Fibroblast of skin of right quadriceps (primary cell): Measurements from ENCODE around the gene UVSSA.

Experiments
- DNase-seq: peaks from one replicate; pipeline ENCODE4 v3.0.0-alpha.2; 2013

UVSSA gene

DNA sequence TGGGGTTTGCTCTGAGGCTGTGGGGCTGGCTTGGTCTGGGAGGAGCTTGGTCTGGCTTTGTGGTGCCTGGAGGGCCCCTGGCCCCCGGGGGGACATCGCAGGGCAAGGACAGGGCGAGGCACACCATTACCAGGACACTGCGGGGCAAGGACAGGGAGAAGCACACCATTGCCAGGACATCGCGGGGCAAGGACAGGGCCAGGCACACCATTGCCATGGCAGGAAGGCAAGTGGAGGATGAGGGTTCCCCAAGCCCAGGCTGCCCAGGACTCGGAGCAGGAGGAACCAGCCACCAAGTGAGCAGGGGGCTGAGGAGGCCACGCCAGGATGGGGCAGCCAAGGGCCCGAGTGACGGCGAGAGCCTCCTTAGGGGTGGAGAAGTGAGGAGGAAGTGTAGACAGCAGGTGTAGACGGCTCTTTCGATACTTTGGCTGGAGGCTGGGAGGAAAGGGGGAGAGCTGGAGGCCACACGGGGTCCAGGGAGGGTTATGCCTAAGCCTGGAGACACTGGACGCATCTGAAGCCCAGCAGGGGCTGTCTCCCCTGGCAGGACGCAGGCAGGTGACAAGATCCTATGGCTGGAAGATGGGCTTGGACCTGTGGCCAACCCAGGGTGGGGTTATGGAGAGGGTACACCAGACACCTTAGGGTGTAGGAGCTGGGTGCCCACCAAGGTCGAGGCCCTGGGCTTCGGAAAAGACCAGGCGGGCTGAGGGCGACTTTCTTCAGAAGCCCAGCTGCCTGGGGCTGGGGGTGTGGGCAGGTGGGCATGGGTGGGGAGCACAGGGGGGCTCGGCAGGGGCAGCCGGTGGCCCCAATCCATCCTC, 51.9 kb downstream of the UVSSA start:
- DNase-seq: no peak

DNA sequence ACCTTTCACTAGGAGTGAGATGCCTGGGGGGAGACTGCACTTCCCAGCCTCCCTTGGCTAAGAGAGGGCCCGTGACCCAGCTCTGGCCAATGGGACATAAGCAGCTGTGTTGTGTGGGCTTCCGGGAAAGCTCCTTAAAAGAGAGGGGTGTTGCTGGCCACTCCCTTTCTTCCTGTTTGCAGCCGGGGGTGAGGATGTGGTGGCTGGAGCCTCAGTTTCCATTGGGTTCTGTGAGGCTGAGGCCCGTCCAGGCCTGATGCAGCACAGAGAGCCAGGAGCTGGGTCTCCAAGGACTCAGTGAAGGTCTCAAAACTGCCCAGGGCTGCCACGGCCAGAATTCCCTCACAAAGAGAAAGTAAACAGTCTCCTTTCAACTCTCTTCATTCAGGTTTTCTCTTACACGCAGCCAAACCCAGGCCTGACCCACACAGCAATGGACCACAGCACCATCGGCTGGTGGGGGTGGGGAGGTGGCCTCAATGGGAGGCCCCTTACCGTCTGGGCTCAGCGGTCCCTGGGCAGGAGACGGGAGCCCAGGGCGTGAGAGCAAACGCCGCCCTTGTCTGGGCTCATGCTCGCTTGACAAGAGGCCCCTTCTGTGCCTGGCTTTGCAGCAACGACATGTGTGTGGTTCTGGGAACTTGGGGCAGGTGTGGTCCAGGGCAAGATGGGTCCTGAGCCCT, 52.6 kb downstream of the UVSSA start:
- no peak for DNase-seq

GRCh38 chr4:1400191-1400805, 53.3 kb downstream of the UVSSA start:
- DNase-seq: no peak

GRCh38 chr4:1400831-1401408, 53.9 kb downstream of the UVSSA start:
- no peak for DNase-seq

GRCh38 chr4:1401409-1402020, 54.5 kb downstream of the UVSSA start:
- DNase-seq: no peak

GRCh38 chr4:1402021-1402515, 55.1 kb downstream of the UVSSA start:
- no peak for DNase-seq

DNA sequence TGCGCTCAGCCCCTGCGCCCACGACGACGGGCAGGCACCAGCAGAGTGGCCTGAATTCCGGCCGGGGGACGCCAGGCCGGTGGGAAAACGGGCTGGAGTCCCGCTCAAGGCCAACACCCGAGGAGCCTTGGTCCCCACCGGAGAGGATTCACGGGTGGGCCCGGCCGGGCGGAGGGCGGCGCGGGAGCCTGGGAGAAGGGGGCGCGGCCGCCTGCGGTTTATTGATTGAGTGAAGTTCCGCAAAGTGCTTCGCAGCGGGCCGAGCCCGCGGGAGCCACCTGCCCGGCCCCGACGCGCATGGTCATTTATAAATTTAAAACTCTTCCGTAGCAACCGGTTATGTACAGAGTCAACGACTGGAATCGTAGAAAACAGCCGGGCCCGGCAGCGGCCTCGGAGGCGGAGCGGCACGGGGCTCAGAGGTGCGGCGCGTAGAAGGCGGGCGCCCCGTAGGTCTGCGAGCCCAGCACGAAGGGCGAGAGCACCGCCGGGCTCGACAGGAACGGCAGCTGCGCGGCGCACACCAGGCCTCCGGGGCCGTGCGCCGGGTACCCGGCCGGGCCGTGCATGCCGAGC, 55.6 kb downstream of the UVSSA start:
- no peak for DNase-seq

GRCh38 chr4:1403177-1403583, 56.2 kb downstream of the UVSSA start:
- DNase-seq: no peak

GRCh38 chr4:1403591-1404572, 56.9 kb downstream of the UVSSA start:
- DNase-seq: no peak

GRCh38 chr4:1404573-1405253, 57.7 kb downstream of the UVSSA start:
- DNase-seq: no peak

GRCh38 chr4:1405254-1405635, 58.2 kb downstream of the UVSSA start:
- DNase-seq: no peak

DNA sequence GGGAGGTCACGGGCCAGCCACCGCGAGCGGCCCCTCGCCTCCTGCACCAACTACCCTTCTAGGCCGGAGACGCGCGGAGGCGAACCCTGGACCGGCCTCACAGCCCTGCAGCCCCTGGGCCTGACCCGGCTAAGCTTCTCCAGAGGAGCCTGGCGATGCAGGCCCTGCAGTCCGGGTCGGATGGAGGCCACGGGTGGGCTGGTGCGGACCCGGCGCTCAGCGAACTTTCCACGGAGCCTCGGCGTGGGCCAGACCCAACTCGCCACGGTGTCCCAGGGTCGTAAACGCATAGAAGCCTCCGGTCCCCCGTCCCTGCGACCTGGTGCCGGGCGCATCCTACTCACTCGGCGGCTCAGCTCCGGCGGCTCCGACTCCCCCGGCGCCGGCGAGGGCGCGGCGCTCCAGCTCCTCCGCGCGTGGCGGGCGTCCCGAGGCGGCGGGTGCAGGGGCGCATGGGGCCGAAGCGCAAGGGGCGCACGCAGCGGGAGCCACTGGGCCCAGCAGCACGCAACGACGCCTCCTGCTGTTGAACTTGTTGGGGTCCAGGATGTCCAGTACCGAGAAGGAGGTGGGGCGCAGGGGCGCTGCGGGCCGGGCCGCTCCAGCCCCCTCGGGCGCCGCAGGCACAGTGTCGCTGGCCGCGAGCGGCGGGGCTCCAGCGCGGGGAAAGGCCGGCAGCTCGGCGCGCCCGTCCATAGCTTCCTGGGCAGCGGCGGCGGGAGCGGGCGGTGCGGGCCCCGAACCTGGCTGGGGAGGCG, 58.8 kb downstream of the UVSSA start:
- no peak for DNase-seq

DNA sequence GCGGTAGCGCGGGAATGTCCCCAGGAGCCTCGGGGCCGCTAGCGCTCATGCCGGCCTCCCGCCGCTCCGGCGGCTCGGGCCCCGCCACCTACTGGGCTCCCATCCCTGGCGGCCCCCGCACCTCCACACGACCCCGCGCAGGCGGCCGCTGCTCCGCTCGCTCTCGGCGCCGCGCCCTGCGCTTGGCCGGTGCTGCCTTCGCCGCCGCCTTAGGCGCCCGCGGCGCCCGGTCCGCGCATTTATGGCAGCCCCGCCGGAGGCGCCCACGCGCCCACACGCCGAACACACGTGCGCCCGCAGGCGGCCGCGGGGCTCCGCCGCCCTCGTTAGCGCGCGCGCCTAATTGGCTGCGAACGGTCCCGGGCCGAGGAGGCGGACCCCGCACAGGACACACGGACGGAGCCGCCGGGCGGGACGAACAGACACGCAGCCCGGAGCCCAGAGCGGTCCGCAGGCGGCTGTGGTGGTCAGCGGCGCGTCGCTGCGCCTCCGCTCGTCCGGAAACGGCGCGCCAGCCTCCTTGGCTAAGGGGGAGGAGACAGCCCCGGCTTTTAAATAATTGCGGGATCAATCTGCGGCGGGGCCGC, 59.5 kb downstream of the UVSSA start, which contains the start of gene NKX1-1:
TSS of gene NKX1-1 (minus strand) at position 49 of the 587 bp plus-strand sequence. CDS start at position 49, 0 bp downstream.
- no peak for DNase-seq

- no peak for DNase-seq
Observed at GRCh38 chr4:1406981-1407656, 60.1 kb downstream of the UVSSA start.

GRCh38 chr4:1407657-1408333, 60.8 kb downstream of the UVSSA start:
- DNase-seq: no peak

DNA sequence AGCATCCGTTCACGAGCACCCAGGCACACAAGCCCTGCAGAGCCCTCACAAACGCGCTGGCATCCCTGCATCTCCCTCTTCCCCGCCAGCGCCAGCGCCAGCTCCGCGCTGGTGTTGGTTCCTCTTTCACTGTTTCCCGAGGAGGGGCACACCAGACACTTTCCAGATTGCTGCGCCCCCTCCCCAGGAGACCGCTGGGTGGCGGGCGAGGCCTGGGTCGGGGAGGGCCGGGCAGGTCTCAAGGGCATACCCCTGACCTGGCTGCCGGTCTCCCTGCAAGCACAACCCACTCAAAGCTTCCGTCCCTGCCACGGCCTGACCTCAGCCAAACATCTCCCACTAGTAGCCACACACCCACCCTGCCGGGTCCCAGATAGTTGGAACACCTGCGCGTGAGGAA, 61.4 kb downstream of the UVSSA start:
- DNase-seq: no peak

DNA sequence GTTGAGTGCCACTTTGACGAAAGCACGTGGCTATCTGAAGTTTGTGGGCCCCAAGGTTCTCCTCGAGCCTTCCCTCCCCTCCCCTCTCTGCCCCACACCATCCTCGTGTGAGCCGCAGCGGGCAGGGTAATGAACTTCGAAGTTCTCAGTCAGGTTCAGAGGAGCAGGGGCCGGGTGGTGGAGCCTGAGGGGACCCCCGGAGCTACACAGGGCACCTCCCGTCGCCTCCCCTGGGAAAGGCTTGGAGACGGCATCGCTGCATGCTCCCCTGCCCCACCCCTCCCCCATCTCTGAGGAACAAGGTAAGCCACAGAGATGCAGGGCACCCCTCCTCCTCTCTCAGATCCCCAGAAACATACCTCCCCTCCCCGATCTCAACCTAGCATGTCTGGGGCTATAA, 62.1 kb downstream of the UVSSA start:
- no peak for DNase-seq
